T-cell (primary cell): ENCODE measurements around the gene MPPE1. TPM values are rescaled to one million over a fixed set of nuclear protein-coding genes. Genes with fewer than 3 reads are reported as not detected.
"Not testable (repeated sequence)": the region's sequence is repeated elsewhere in the genome, so short reads cannot be mapped to it uniquely, and the experiment has no call there.

Source experiments
- ATAC-seq, 4 experiments: fragments of 200-7000 bp in 3 of 4; fragments of 150-1000 bp in 1 of 4; cut with Tn5 transposase; replicated peaks in 1 of 4; 1 replicate in 3 of 4; 2 replicates in 1 of 4; pipeline ENCODE4 v1.10.0; 2021; ENCODE audit warnings: moderate library complexity in 3 of 4, mild to moderate bottlenecking in 2 of 4, moderate number of reproducible peaks in 1 of 4
- CTCF ChIA-PET, 2 donors: fragments of 300-600 bp; sonication (Branson Sonifier 250); formaldehyde crosslinking; loops; one replicate each; lab custom pipeline; 2022; ENCODE audit warnings: antibody characterized with exemption in 2 of 2; lab: Charles Lee
- POLR2A ChIA-PET, 2 donors: fragments of 300-600 bp; sonication (Branson Sonifier 250); formaldehyde crosslinking; loops; one replicate each; lab custom pipeline; 2022; ENCODE audit warnings: antibody characterized with exemption in 2 of 2; lab: Charles Lee
- DNase-seq, 35 experiments: peaks; one replicate each; pipeline versions ENCODE4 v3.0.0 to v3.0.0-alpha.2; 2013 to 2023
- H3K27ac ChIP-seq: one replicate; pipeline ENCODE4 v1.5.1; 2013; ENCODE audit warnings: low read length
- H3K27me3 ChIP-seq, 2 experiments: replicated peaks in 1 of 2; 1 replicate in 1 of 2; 2 replicates in 1 of 2; pipeline versions ENCODE4 v1.6.1 to v1.7.0; 2013; ENCODE audit warnings: low read length in 1 of 2, mixed read lengths in 1 of 2; ENCODE audit not compliant: control insufficient read depth in 2 of 2, insufficient read depth in 2 of 2; ENCODE audit errors: extremely low read depth in 1 of 2
- H3K36me3 ChIP-seq, 2 donors: 1 replicate in 1 of 2; 2 replicates in 1 of 2; pipeline versions ENCODE4 v1.6.1 to v1.7.0; 2013; ENCODE audit warnings: low read length in 1 of 2; ENCODE audit not compliant: control insufficient read depth in 2 of 2, insufficient read depth in 1 of 2; ENCODE audit errors: extremely low read depth in 1 of 2
- H3K4me1 ChIP-seq, 2 experiments: 1 replicate in 1 of 2; 2 replicates in 1 of 2; pipeline versions ENCODE4 v1.6.1 to v1.7.0; 2013; ENCODE audit warnings: low read length in 2 of 2, mixed read lengths in 1 of 2; ENCODE audit not compliant: insufficient read depth in 2 of 2, control insufficient read depth in 1 of 2; ENCODE audit errors: extremely low read depth in 1 of 2
- H3K4me3 ChIP-seq, 2 donors: 1 replicate in 1 of 2; 2 replicates in 1 of 2; pipeline versions ENCODE4 v1.5.1 to v1.7.0; 2013; ENCODE audit warnings: mild to moderate bottlenecking in 2 of 2, low read length in 1 of 2, moderate library complexity in 1 of 2; ENCODE audit not compliant: control insufficient read depth in 1 of 2; ENCODE audit errors: extremely low read depth in 1 of 2
- H3K9me3 ChIP-seq: 2 replicates; pipeline ENCODE4 v1.7.0; 2013
- H3K27ac Mint-ChIP-seq, 2 donors: one replicate each; pipeline ENCODE4 v1.8.0; 2020 to 2021; ENCODE audit warnings: mild to moderate bottlenecking in 2 of 2, mixed read lengths in 2 of 2
- H3K27me3 Mint-ChIP-seq, 2 donors: one replicate each; pipeline ENCODE4 v1.8.0; 2021 to 2022; ENCODE audit warnings: mixed read lengths in 2 of 2
- H3K36me3 Mint-ChIP-seq: one replicate; pipeline ENCODE4 v1.8.0; 2021; ENCODE audit warnings: mixed read lengths
- H3K4me1 Mint-ChIP-seq, 3 donors: one replicate each; pipeline ENCODE4 v1.8.0; 2020 to 2022; ENCODE audit warnings: mixed read lengths in 3 of 3, mild to moderate bottlenecking in 1 of 3
- H3K4me3 Mint-ChIP-seq, 3 donors: one replicate each; pipeline ENCODE4 v1.8.0; 2020 to 2022; ENCODE audit warnings: mild to moderate bottlenecking in 3 of 3, mixed read lengths in 3 of 3, moderate library complexity in 3 of 3
- H3K9me3 Mint-ChIP-seq, 3 donors: one replicate each; pipeline ENCODE4 v1.8.0; 2020 to 2022; ENCODE audit warnings: mixed read lengths in 3 of 3
- WGBS: methylation state at CpG from one replicate; pipeline ENCODE4 v1.1.5; 2013; ENCODE audit warnings: missing lambda C conversion rate; ENCODE audit not compliant: insufficient coverage; 5-methylcytosine and 5-hydroxymethylcytosine counted together
- total RNA-seq, 35 experiments: library from RNA in 6 of 35; stranded (reverse) in 6 of 35; fragments of 120-200 nt in 1 of 35; gene quantifications; one replicate each; pipeline versions ENCODE4 v1.2.1 to v1.2.4 and lab custom pipeline; 2013 to 2026

Gene MPPE1
- total RNA-seq, 5 donors from 2014 or later (not counting 1 experiment from before 2014, with no cell fraction given) = 56.0 to 90.4 (median 77.2) TPM

DNA sequence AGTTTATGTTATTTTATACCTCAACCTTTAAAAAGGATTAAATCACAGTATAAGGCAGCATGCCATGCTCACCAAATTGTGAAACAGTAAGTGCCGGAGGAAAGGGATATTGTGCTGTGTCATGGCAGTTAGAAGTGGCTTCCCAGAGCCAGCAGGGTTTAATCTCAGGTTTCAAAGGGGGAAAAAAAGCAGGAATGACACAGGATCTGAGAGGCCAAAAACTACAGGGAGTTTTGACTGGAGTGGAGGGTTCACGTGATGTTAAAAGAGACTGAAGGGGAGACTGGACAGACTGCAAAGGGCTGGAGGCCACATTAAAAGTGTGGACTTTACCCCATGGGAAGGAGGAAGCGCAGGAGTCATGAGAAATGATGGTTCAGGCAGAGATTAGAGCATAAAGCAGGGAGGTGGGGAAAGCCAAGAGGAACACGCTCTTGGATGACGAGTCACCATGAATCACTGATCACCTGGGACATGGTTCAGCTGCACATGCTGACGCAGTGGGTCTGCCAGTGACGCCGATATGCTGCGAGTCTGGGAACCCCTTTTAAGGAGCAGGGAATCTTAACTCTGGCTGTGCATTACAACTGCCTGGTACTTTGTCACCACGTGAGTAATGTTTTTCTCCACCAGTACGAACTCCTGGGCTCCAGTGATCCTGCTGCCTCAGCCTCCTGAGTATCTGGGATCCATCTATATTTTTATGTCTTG, 50.8 kb downstream of the MPPE1 start:
- Histone ChIP-seq H3K27me3 (no peaks in the 10 kb centered on the region), H3K36me3 (peaks cover 2 to 8% of the 10 kb centered on the region in 2 donors), H3K4me1 (peaks cover 8 to 12% of the 10 kb centered on the region in 2 experiments), H3K9me3 (no peaks in the 10 kb centered on the region), H3K27ac (no peak overlapping the region), H3K4me3 (no peak overlapping the region)
- Mint-ChIP-seq H3K4me1 (peaks cover 23 to 41% (median 32%) of the 10 kb centered on the region in 3 donors), H3K4me3 (no peak overlapping the region), H3K9me3 (no peaks in the 10 kb centered on the region), H3K27me3 (no peaks in the 10 kb centered on the region), H3K36me3 (peaks cover 3% of the 10 kb centered on the region), H3K27ac (peak overlapping the region in 1 of 2 donors; percentile 17)
- ChIA-PET POLR2A (no interaction called here), CTCF (no interaction called here)
- ATAC-seq = peak in 1 of 4 experiments; percentile 18
- 79% methylated on average over 9 of the region's 11 CpGs for WGBS
- DNase-seq = peak in 1 of 35 experiments; percentile 3

DNA sequence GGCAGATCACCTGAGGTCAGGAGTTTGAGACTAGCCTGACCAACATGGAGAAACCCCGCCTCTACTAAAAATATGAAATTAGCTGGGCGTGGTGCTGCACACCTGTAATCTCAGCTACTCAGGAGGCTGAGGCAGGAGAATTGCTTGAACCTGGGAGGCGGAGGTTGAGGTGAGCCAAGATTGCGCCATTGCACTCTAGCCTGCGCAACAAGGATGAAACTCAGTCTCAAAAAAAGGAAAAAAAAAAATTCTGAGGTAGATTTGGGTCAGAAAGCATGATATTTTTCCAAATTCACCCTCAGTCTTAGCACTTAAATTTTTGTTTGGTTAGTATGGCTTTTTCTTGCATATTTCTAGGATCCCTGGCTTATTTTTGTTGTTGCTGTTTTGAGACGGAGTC, 53.6 kb downstream of the MPPE1 start:
- H3K36me3 Mint-ChIP-seq, H3K27ac ChIP-seq, ATAC-seq, H3K4me3 ChIP-seq, H3K27me3 Mint-ChIP-seq, H3K36me3 ChIP-seq, H3K9me3 Mint-ChIP-seq, DNase-seq, POLR2A ChIA-PET, H3K27me3 ChIP-seq, H3K9me3 ChIP-seq, H3K27ac Mint-ChIP-seq: not testable (repeated sequence)
- CTCF ChIA-PET = interaction anchor here in 1 of 2 donors (0.6 kb wide), 1 partner anchor 40 kb away, joined by 7 read pairs; no protein-coding TSS in a partner anchor
- peaks cover 19 to 22% of the 10 kb centered on the region in 2 experiments for H3K4me1 ChIP-seq
- Mint-ChIP-seq H3K4me1 (peaks cover 50 to 57% (median 51%) of the 10 kb centered on the region in 3 donors), H3K4me3 (peak overlapping the region in 1 of 3 donors; percentile 95)
- 100% methylated on average over 1 of the region's 6 CpGs for WGBS

DNA sequence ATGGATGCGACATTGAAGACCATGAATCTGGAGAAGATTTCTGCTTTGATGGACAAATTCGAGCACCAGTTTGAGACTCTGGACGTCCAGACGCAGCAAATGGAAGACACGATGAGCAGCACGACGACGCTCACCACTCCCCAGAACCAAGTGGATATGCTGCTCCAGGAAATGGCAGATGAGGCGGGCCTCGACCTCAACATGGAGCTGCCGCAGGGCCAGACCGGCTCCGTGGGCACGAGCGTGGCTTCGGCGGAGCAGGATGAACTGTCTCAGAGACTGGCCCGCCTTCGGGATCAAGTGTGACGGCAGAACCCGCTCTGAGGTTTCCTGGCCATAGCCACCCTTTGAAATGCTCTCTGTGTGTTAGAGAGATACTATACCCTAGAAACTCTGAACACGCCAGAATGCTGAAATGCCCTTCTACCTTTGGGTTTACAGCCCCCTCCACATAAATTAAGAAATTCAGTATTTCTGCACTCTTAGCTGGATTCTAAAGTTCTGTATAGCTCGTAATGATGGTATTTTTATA, 56.2 kb downstream of the MPPE1 start:
- Mint-ChIP-seq H3K27ac (peak overlapping the region; percentile 100), H3K4me3 (peak overlapping the region; percentile 95 to 100 (median 100)), H3K27me3 (no peaks in the 10 kb centered on the region), H3K9me3 (no peaks in the 10 kb centered on the region), H3K36me3 (peaks cover 6% of the 10 kb centered on the region), H3K4me1 (peaks cover 49 to 55% (median 52%) of the 10 kb centered on the region in 3 donors)
- peak overlapping the region; percentile 68 to 100 for H3K4me3 ChIP-seq
- ChIA-PET POLR2A (interaction anchor here in 1 of 2 donors (1.0 kb wide), 1 partner anchor 54 kb away, joined by 3 read pairs; no protein-coding TSS in a partner anchor), CTCF (no interaction called here)
- H3K4me1 ChIP-seq = peaks cover 19 to 22% of the 10 kb centered on the region in 2 experiments
- 0% methylated on average over 14 of the region's 23 CpGs for WGBS
- DNase-seq = peak in 34 of 35 experiments; percentile 32 to 71 (median 52)
- H3K9me3 ChIP-seq = no peaks in the 10 kb centered on the region
- ATAC-seq = peak; percentile 30 to 53 (median 46)
- peaks cover 2 to 8% of the 10 kb centered on the region in 2 donors for H3K36me3 ChIP-seq
- H3K27ac ChIP-seq = peak overlapping the region; percentile 96
- H3K27me3 ChIP-seq = no peaks in the 10 kb centered on the region

DNA sequence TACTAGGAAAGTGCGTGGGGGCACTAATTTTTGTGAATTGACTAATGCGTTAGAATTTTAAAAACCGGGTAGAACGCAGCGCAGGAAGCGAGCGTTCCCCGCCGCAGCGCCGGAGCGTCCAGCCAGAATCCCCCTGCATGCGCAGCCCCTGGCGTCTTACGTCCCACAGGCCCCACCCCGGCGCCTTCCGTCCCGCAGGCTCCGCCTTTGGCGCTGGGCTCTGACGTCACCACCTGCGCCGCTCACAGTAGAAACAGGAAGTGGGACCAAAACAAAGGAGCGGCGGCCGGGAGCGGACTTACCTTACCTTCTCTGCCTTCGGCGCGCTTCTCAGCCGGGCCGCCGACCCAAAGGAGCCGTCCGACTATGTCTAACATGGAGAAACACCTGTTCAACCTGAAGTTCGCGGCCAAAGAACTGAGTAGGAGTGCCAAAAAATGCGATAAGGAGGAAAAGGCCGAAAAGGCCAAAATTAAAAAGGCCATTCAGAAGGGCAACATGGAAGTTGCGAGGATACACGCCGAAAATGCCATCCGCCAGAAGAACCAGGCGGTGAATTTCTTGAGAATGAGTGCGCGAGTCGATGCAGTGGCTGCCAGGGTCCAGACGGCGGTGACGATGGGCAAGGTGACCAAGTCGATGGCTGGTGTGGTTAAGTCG, 56.8 kb downstream of the MPPE1 start, which contains the start of gene CHMP1B:
CHMP1B (plus strand) TSS at position 268 of the 660 bp plus-strand sequence; CDS start at position 367, 99 bp downstream.
- POLR2A ChIA-PET = interaction anchor here in 1 of 2 donors (1.0 kb wide), 2 partner anchors 55 to 129 kb away, joined by 3 to 13 read pairs; no protein-coding TSS in a partner anchor
- H3K27ac ChIP-seq = peak within 1 kb of the TSS; percentile 96
- ATAC-seq (peak; percentile 85 to 93 (median 92)), DNase-seq (peak; percentile 94 to 99 (median 97))
- CTCF ChIA-PET = no interaction called here
- peaks cover 6% of the 10 kb centered on the region for H3K36me3 Mint-ChIP-seq
- H3K27me3 ChIP-seq = no peaks in the 10 kb centered on the region
- H3K4me1 ChIP-seq = peaks cover 19 to 22% of the 10 kb centered on the region in 2 experiments
- peak within 1 kb of the TSS; percentile 95 to 100 (median 100) for H3K4me3 Mint-ChIP-seq
- peak within 1 kb of the TSS; percentile 100 for H3K27ac Mint-ChIP-seq
- WGBS = 0% methylated on average over 53 of the region's 53 CpGs
- no peaks in the 10 kb centered on the region for H3K9me3 Mint-ChIP-seq
- H3K4me3 ChIP-seq = peak within 1 kb of the TSS; percentile 68 to 100
- peaks cover 49 to 55% (median 52%) of the 10 kb centered on the region in 3 donors for H3K4me1 Mint-ChIP-seq
- no peaks in the 10 kb centered on the region for H3K9me3 ChIP-seq
- H3K36me3 ChIP-seq = peaks cover 2 to 8% of the 10 kb centered on the region in 2 donors
- H3K27me3 Mint-ChIP-seq = no peaks in the 10 kb centered on the region

DNA sequence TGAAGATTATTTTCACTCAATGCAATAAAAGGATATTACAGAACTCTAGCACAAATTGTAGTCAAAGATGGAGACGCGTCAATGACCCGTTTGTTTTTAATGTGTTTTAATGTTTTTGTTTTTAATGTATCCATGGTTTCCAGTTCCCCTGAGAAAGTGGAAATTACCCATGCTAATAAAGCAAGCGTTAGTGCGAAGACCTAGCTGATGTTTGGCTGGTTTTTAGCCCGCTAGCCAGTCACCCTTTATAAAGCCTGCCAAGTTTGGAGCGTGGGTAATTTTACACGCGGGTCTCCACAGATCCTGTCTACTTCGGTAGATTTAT, 57.3 kb downstream of the MPPE1 start:
- POLR2A ChIA-PET = interaction anchor here in 1 of 2 donors (0.6 to 1.0 kb wide), 2 partner anchors 129 to 526 kb away, joined by 3 to 13 read pairs; partner anchors contain the start of gene AFG3L2
- Mint-ChIP-seq H3K27ac (peak overlapping the region; percentile 100), H3K4me1 (peaks cover 47 to 55% (median 52%) of the 10 kb centered on the region in 3 donors), H3K9me3 (no peaks in the 10 kb centered on the region), H3K36me3 (peaks cover 6% of the 10 kb centered on the region), H3K27me3 (no peaks in the 10 kb centered on the region), H3K4me3 (peak overlapping the region; percentile 95 to 100 (median 100))
- H3K4me3 ChIP-seq = peak overlapping the region; percentile 68 to 100
- DNase-seq = peak in 1 of 35 experiments; percentile 83
- peaks cover 19 to 22% of the 10 kb centered on the region in 2 experiments for H3K4me1 ChIP-seq
- no peaks in the 10 kb centered on the region for H3K9me3 ChIP-seq
- peak; percentile 17 to 53 (median 23) for ATAC-seq
- 0% methylated on average over 7 of the region's 10 CpGs for WGBS
- peaks cover 2 to 4% of the 10 kb centered on the region in 2 donors for H3K36me3 ChIP-seq
- H3K27me3 ChIP-seq = no peaks in the 10 kb centered on the region
- CTCF ChIA-PET = no interaction called here
- peak overlapping the region; percentile 96 for H3K27ac ChIP-seq
